ENCODE measurements around the gene PPP4R3A.
A peak's percentile ranks its signal among the peaks of the same experiment; 100 is the strongest.

Gene PPP4R3A

GRCh38 chr14:91503000-91503504 is 7.1 kb downstream of the PPP4R3A start:
- DNase-seq (ENCODE audit: low spot score): no peak

DNA sequence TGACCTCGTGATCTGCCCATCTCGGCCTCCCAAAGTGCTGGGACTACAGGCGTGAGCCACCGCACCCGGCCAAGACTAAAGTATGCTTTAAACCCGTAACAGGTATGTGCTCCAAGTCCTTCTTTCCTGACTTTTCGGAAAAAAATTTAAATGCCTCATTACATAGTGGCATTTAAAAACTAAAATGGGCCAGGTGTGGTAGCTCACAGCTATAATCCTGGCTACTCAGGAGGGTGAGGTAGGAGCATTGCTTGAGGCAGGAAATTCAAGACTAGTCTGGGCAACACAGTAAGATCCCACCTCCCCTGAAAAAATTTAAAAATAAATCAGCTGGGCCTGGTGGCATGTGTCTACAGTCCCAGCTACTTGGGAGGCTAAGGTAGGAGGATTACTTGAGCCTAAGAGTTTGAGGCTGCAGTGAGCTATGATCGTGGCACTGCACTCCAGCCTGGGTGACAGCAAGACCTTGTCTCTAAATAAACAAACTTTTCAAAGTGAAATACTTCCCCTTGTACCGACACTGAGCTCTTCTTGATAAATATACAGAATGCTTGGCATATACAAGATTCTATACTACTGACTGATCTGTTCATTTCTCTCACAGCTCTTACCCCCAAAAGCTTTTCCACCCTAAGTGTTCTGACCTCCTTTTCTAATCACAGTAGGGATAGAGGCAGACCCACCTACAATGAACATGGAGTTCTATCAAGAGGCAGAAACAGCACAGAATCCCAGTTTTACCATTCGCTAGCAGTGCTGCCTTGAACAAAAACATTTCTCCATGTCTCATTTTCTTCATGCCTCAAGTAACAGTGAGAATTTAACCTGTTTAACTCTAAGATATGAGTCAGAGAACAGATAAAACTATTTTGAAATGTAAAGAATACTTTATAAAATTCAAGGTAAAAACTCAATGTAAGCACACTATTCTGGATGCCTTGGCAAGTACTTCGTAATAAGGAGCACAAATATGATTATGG is 7.9 kb downstream of the PPP4R3A start:
- peak; percentile 47 for DNase-seq (ENCODE audit: low spot score)

GRCh38 chr14:91501348-91501747 is 8.8 kb downstream of the PPP4R3A start:
- no peak for DNase-seq (ENCODE audit: low spot score)

DNA sequence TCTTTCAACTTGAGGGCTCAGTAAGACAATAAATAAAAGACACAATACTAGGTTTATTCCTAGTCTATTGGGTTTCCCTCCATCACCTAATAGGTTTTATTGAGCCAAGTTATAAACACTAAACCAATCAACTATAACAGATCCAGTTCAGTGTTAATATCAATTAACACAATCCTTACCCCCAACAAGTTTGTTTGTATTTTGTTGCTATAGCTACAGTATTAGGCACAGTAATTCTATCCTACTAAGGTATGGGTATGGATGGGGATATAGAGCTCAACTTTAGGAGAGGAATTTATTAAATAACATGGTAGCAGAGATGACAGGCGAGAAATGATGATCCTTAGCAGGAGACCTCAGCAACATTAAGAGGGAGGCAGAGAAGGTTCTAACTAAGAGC is 13.3 kb downstream of the PPP4R3A start:
- peak; percentile 75 for DNase-seq (ENCODE audit: low spot score)

DNA sequence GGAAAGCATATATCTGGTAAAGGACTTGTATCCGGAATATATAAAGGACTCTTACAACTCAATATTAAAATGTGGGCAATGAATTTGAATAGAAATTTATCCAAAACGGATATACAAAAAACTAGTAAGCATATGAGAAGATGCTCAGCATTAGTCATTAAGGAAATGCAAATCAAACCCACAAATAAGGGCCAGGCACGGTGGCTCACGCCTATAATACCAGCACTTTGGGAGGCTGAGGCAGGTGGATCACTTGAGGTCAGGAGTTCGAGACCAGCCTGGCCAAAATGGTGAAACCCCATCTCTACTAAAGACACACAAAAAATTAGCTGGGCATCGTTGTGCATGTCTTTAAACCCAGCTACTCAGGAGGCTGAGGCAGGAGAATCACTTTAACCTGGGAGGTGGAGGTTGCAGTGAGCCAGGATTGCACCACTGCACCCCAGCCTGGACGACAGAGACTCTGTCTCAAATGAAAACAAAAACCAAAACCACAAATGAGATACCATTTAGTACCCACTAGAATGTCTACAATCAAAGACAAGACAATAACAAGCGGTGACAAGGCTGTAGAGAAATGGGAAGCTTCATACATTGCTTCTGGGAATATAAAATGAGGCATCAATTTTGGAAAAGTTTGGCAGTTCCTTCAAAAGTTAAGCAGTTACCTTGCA is 15.6 kb downstream of the PPP4R3A start:
- DNase-seq (ENCODE audit: low spot score): peak; percentile 23

DNA sequence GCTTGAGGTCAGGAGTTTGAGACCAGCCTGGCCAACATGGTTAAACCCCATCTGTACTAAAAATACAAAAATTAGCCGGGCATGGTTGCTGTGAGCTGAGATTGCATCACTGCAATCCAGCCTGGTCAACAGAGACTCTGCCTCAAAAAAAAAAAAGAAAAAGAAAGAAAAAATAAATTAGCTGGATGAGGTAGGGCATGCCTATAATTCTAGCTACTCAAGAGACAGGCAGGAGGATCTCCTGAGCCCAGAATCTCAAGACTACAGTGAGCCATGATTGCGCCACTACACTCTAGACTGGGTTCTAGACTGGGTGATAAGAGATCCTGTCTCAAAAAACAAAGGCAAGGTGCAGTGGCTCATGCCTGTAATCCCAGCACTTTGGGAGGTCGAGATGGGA is 16.9 kb downstream of the PPP4R3A start:
- DNase-seq (ENCODE audit: low spot score): no peak

GRCh38 chr14:91484744-91485143 is 25.4 kb downstream of the PPP4R3A start:
- DNase-seq (ENCODE audit: low spot score): peak; percentile 44

- DNase-seq (ENCODE audit: low spot score): no peak
Observed at GRCh38 chr14:91484186-91484585, 25.9 kb downstream of the PPP4R3A start.

DNA sequence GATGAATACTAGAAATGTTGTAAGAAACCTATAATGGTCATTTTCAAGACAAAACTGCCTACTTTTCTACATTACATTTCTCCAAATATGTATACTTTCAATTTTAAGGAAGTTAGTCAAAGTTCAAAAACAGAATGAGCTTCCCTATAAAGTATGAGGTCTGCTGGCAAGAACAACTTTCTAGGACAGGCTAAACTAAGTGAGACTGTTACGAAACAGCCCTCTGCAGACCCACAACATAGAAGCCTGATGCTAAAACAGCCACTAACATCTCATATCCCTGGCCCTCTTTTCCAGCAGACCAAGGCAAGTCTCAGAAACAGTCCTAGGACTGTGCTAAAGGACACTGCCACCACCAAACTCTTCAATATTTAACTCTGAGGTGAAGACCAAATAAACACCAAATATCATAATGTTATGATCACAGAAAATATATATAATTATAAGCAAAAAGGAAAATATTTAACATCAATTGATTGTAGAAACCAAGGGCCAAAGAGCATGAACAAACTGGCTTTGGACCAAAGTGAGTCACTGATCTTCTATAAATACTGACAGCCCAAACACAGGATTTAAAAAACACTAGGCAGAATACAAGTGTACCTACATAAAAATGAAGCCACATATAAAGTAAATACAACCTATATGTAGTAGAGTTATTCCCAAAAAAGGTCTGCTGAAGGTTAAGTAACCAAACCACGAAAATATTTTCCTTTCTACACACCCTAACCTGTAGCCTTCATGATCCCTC is 27.7 kb downstream of the PPP4R3A start:
- no peak for DNase-seq (ENCODE audit: low spot score)

- no peak for DNase-seq (ENCODE audit: low spot score)
Observed at GRCh38 chr14:91477388-91477787, 32.7 kb downstream of the PPP4R3A start.

- DNase-seq (ENCODE audit: low spot score): no peak
Observed at GRCh38 chr14:91473046-91473445, 37.1 kb downstream of the PPP4R3A start.

DNA sequence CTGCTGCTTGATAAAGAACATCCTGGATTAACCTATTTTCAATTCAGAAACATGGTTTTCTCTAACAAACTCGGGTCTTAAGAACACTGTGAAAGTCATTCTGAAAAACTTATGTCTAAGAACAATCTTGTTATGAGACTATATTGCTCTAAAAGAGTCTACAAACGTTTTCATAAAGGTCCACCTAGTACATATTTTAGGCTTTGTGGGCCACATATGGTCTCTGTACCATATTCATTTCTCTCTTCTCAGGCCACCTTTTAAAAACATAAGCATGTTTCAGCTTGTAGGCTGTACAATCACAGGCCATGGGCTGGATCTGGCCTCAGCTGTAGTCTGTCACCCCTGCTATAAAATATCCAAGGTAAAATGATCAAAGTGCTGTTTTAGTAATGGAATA is 39.9 kb downstream of the PPP4R3A start:
- DNase-seq (ENCODE audit: low spot score): no peak

DNA sequence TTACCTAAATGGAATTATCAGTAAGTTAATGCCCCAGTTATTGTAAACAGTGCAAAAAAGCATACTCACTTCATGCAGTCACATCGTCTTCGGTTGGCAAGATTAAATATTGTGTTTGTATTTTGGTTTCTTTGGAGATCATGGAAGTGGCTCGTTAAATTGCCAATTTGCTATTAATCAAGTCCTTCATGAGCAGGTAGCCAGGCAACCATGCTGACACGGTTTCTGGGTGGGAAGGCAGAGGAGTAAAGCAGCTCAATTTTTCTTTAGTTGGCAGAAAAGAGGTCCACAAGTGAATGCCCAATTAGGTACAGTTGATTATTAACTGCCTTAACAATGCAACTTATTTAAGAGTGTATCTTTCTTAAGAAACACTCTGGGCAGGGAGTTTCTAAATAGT is 43.9 kb downstream of the PPP4R3A start:
- peak; percentile 21 for DNase-seq (ENCODE audit: low spot score)

- DNase-seq (ENCODE audit: low spot score): no peak
Observed at GRCh38 chr14:91464615-91465205, 45.4 kb downstream of the PPP4R3A start.

DNA sequence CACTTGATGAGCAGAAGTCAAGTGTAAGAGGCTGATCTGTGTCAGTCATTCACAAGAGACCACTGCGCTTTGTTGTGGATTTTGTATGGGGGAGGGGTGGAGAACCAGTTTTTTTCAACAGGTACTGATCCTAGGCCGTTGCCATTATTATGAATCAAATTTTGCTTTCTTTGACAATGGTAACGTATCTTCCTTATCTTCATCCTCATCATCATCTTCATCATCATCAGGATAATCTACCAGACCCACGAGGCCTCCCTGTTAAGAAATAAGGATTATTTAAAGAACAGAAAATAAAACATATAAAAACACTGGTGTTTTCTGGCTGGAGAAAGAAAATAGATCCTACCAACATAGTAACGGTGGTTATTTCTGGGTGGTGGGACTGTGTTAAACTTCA is 51.5 kb downstream of the PPP4R3A start:
- no peak for DNase-seq (ENCODE audit: low spot score)

DNA sequence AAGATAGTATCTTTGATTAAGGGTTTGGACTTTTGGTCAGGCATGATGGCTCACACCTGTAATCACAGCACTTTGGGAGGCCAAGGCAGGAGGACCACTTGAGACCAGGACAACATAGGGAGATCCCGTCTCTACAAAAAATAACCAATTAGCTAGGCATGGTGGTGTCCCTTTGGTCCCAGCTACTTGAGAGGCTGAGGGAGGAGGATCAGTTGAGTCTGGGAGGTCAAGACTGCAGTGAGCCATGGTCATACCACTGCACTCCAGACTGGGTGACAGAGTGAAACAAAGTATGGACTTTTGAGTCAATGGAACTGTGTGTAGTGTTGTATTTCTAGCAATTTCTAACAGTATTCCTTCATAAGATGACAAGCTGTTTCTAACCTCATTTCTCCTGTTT is 53.8 kb downstream of the PPP4R3A start:
- DNase-seq (ENCODE audit: low spot score): no peak

DNA sequence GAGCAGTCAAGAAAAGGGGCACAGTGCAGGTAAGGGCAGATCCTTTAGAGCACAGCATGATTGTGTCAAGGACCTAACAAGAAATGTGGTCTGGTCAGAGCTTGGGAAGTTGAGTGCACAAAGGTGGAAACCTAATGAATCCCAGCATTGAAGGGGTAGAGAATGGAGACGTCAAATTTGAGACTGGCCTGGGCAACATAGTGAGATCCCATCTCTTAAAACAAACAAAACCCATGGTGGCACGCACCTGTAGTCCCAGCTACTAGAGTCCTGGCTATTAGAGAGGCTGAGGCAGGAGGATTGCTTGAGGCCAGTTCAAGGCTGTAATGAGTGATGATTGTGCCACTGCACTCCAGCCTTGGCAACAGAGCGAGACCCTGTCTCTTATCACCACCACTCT is 55.5 kb downstream of the PPP4R3A start:
- DNase-seq (ENCODE audit: low spot score): no peak

GRCh38 chr14:91454155-91454554 is 56.0 kb downstream of the PPP4R3A start:
- DNase-seq (ENCODE audit: low spot score): no peak

- DNase-seq (ENCODE audit: low spot score): no peak
Observed at GRCh38 chr14:91453744-91454143, 56.4 kb downstream of the PPP4R3A start.

- no peak for DNase-seq (ENCODE audit: low spot score)
Observed at GRCh38 chr14:91444335-91445020, 65.6 kb downstream of the PPP4R3A start.

- no peak for DNase-seq (ENCODE audit: low spot score)
Observed at GRCh38 chr14:91439345-91439744, 70.8 kb downstream of the PPP4R3A start.
